HG03575 (cell line): ENCODE data around the gene ARL10.

Experiments used
- ATAC-seq: cut with Tn5 transposase; IDR thresholded peaks from one replicate; pipeline ENCODE4 v1.9.1; 2021; ENCODE audit not compliant: unreplicated experiment, insufficient number of reproducible peaks, low FRiP score; ENCODE audit errors: extremely low read depth

ARL10 gene

DNA sequence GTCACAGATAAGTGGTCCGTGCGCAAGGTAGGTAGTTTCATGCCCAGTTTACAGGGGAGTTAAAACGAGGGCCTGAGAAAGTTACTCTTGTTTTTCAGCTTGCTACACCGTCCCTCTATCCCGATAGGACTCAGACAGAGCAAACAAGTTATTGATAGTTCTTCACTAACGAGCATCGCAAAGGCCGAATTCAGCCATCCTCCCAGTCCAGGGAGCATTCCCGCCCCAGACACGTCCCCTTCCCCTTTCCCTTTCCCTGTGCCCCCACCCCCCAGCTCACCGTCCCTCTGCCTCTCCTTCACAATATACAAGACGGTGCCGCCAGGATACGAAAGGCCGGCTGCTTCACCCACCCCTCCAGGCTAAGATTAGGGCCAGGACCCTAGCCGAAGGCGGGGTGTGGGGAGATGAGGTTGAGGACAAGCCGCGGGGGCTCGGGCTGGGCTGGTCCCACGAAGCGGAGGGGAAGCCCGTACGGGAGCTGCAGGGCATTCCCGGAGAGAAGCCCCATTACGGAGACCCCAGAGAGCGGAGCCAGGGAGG, 4.3 kb upstream of the ARL10 start:
- no peak for ATAC-seq

DNA sequence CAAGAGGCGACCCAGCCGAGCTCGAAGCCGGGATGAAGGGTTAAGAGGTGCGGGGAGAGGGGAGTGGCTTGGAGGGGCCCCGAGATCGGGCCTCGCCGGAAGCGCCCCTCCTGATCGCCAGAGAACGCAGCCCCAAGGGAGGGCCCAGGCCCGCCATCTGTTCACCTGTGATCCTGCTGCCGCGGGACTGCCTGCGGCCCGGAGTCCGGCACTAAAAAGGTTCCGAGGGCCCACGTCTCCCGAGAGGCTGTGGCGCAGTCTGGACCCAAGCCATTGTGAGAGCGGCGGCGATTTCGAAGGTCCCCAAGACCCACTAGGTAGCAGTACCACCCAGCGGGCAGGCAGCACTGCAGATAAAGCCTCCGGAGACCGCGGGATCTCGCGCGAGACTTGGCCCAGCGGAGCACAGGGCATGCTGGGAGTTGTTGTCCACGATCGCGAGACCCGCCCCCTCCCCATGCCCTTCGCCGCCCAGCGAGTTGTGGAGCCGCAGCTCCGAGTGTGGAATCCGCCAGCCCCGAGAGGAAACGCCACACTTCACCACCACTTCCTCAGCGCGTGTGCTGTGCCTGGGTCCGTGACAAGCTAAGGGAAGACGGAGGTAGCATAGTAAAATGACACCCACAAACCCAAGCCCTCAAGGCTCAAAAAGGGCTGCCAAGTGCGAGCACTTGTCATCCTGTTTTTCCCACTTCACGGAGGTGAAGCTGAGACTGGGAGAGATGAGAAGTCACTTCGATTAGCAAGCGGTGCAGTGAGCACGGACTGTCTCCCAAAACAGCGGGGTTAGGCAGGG, 3.7 kb upstream of the ARL10 start, which contains the start of gene KIAA1191:
KIAA1191 (minus strand) TSS at position 328 of the 796 bp plus-strand sequence. CDS start 2,256 bp downstream, outside the sequence.
- ATAC-seq: peak; percentile 78

DNA sequence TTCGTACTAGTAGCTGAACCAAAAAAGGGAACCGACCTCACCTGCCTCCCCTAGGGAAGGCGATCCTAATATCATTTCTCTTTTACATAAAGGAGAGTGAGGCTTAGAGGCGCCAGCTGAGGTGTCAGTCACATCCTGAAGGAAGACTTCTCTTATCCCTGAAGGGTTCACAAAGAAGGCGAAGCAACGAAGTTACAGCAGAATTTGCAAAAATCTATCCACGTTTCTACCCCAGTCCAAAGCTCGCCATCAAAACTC, 3.1 kb upstream of the ARL10 start:
- ATAC-seq: no peak

GRCh38 chr5:176364765-176365350, 429 bp upstream of the ARL10 start:
- no peak for ATAC-seq

DNA sequence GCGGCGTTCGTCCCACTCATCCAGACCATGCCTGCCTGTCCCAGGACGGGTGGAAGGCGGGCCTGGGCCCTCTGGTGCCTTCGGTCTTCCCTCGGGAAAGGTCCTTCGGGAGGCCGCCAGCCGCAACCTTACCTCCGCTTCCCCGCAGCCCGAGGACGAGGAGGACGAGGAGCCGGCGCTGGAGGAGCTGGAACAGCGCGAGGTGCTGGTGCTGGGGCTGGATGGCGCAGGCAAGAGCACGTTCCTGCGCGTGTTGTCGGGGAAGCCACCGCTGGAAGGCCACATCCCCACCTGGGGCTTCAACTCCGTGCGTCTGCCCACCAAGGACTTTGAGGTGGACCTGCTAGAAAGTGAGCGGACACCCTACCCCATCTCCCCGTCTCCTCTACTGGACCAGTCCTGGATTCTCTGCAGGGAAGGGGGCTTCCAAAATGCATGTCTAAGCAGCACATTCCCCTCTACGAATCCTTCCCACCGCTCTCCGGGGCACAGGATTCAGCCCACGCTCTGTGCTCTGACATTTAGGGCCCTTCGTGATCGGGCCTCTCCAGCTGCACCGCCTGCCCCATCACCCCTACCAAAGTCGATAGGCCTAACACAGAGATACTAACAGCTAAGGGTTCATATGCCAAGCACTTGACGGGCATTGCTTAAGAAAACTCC, 1.1 kb downstream of the ARL10 start:
- no peak for ATAC-seq

DNA sequence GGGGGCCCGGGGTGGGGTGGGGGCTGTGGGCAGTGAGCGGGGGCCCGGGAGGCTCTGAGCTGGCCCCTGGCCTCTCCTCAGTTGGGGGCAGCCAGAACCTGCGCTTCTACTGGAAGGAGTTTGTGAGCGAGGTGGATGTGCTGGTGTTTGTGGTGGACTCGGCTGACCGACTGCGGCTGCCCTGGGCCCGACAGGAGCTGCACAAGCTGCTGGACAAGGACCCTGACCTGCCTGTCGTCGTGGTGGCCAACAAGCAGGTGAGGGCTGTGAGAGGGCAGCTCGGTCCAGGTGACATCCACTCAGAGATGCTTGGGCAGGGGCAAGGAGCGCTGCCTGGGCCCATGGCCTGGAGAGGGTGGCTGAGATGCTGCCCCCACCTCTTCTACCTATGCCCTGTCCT, 3.4 kb downstream of the ARL10 start:
- ATAC-seq: no peak

DNA sequence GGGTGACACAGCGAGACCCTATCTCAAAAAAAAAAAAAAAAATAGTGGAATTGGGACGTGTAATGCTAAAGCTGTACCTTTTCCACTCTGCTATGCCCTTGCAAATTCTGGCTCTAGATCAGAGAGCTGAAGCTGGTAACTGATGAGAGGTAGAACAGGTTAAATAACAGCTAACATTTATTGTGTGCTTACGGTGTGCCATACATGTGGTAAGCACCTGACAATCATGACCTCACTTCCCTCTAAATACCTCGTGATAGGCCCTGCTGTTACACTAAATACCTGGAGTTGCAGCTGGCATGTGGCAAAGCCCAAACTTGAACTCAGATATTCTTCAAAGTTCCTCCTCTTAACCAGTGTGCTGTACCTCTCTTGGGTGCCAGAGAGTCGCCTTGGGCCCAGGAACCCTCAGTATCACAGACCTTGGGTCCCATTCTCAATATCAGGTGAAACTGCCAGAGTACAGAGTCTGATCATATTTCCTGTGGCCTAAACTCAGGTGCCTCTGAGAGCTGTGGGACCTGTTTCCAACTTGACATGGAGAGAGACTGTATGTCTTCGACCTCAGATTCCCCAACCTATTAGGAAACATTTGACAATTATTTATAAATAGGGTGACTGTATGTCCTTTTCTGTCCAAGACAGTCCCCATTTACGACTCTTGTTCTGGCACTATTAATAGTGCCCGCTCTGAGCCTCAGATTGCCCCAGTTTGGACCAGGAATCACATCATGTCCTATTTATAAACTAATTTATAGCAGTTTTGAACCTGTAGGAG, 4.8 kb downstream of the ARL10 start:
- no peak for ATAC-seq

DNA sequence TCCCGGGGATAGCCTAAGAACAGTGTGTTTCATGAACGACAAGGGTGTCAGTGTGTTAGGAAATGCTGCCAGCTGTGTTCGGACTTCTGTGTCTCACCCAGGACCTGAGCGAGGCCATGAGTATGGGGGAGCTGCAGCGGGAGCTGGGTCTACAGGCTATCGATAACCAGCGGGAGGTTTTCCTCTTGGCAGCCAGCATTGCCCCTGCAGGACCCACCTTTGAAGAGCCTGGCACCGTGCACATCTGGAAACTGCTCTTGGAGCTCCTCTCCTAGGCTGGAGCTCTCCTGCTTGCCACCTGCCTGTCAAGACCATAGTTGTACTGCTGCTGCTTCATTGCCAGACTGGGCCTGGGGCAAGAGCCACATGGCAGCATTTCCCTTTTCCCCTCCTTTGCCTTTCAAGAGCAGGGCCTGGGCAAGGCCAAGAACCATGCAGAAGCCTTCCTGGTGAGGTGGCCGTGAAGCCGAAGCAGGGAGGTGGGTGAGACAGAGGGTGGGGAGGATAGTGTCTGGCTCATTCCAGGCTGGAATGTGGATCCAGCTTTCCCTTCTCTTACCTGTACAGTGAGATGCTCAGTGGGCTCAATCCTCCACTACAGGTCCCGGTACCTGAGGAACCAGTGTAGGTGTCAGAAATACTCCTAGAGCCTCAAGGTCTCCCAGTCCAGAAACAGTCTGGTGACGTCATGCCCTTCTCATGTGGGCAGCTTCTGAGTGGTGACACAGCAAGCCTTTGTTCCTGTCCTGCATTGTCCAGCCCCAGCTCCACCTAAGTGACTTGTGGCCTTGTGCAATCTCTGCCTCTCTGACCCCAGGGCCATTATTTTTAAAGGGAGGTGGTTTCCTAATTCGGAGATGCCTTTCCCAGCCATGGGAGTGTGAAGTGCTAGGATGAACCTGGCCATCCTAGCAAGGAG, 6.6 kb downstream of the ARL10 start:
- ATAC-seq: no peak

DNA sequence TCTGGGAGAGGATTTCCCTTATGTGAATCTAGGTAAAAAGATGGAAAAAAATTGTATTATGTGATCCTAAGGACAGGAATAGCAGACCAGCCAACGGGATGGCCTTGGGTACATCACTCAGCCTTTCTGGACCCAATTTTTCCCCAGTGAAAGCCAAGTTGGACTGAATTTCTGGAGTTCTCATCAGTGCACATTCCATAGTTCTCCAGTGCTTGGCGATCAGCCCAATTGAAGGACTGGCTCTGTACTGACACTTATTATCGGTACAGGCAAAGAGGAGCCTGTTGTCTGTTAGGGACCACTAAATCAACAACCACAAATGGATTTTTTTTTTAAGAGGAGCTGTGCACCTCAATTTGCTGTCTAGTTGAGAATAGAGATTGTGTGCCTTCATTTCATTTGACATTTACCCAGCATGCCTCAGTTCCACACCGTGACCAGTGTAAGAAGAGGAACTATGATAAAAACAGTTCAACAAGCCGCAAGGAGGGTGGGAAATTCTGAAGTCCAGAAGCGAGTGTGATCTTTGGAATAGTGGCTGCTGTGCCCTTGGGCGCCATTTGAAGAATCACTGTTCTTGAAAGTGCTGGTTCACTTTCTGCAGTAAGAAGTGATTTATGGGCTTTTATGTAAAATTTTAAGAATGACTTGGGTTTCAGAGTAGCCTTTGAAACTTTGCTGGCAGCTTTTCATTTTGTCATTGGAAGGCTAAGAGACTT, 8.0 kb downstream of the ARL10 start:
- ATAC-seq: no peak

GRCh38 chr5:176379881-176380280, 14.6 kb downstream of the ARL10 start:
- no peak for ATAC-seq

DNA sequence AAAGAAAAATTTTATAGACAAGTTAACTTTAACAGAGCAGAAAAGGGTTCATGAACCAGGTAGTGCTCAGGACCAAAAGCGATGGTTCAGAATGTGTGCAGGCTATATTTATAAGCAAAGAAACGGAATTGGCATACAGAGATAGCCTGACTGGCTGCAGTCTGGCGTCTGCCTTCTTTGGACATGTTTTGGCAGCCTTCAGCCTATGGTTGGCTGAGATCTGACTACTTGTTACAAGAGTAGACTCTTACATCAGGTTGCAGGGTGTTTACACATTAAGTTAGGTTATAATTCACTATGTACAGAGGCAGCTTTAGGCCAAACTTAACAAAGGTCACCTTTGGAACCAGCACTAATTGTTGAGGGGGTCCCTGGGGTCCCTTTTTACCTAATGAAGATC, 16.1 kb downstream of the ARL10 start:
- ATAC-seq: no peak

DNA sequence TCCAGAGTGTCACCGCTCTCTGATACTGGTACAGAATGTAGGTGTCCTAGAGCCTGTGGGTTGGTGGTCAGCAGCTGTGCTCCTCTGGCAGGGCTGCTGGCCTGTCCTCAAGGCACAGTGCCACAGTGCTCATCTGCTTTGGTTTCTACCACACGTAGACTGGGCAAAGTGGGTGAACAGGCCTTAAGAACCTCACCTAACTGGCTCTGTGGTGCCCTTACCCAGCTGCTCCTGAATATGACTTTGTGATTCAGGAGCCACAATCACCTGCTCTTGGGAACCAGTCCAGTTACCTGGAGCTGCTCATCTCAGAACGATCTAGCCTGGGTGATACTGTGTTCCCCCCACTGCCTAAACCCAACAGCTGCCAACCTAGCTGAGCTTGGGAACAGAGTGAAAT, 16.7 kb downstream of the ARL10 start:
- ATAC-seq: no peak

DNA sequence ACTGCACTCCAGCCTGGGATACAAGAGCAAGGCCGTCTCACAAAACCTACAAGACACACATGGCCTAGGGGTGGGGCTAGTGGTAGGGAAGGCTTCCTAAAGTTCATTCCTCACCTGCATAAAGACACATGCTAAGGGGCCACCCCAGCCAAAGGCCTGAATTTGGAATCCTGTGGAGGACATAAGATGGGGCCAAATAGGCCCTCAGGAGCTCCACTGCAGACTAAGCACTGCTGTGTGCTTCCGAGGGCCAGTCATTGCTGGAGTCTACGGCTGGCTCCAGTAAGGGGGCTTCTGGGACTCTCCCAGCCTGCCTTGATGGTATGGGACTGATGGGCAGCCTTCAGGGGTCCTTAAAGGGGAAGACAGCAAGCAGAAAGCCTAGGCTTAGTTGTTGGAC, 17.4 kb downstream of the ARL10 start:
- ATAC-seq: no peak

- no peak for ATAC-seq
Observed at GRCh38 chr5:176383248-176383905, 18.1 kb downstream of the ARL10 start.

DNA sequence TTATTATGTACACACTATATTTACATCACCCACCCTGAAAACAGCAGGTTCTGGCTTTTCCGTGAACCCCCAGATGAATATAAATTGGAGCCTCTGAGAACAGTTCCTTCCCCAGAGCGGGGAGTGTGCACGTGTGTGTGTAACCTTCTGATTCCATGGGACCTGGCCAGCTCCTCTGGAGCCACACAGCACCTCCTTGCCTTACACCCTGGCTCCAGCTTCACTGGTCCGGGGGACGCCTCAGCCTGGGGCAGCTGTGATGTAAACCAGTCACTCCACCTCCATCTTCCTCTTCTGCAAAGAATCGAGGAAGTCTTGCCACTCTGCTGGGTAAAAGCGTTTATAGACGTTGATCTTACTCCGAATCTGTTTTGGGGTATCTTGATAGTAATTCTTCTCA, 18.7 kb downstream of the ARL10 start:
- ATAC-seq: no peak

DNA sequence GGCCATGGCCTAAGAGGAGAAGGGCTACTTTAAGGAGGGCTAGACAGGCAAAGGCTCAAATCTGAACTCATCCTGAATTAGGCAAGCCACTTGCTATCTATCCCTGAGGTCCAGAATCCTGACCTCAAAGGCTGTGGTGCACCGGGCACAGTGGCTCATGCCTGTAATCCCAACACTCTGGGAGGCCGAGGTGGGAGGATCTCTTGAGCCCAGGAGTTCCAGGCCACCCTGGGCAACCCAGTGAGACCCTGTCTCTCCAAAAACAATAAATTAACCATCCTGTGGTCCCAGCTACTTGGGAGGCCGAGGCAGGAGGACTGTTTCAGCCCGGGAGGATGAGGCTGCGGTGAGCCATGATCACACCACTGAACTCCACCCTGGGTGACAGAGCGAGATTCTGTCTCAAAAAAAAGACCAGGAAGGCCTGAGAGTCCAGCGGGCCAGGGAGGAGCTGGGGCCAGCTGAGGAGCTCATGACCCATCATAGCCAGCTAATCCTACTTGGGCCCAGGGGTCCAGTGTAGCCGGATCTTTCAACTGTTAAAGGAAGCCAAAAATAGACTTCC, 19.2 kb downstream of the ARL10 start:
- ATAC-seq: no peak

DNA sequence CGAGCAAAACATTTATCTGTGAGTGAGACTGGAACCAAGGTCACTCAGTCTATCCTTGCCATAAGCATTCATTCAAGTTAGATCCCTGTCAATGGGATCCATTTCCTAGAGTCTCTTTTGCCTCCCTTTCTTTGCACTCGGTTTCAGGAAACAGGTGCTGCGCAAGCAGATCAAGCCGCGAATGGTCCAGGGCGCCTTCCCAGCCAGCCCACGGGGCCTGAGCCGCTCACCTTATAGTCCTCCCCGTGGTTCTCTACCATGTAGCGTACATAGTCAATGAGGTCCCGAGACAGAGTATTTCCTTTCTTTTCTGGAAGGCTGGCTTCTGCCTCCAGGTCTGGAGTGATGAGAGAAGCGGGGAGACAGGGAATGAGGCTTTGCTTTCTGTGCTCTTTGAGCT, 19.7 kb downstream of the ARL10 start:
- no peak for ATAC-seq
